ENCODE data around the gene GOLT1B.

GRCh38 chr12:21478756-21479455 lies 22.7 kb upstream of the GOLT1B start:
- no peak for TF ChIP-seq NFIC (IDR thresholded peaks at IDR 0.05; ENCODE audit: borderline replicate concordance)
- TF ChIP-seq GABPA (IDR thresholded peaks at IDR 0.05; ENCODE audit: low read depth), result no peak
- no peak for TF ChIP-seq FOXM1 (IDR thresholded peaks at IDR 0.05; ENCODE audit: low read depth)
- TF ChIP-seq CTCF (IDR thresholded peaks at IDR 0.05), result no peak
- TF ChIP-seq YY1 (IDR thresholded peaks at IDR 0.05; ENCODE audit: low read depth), result no peak
- TF ChIP-seq RCOR1 (IDR thresholded peaks at IDR 0.05; ENCODE audit: low read length), result no peak
- no peak for TF ChIP-seq FOSL2 (IDR thresholded peaks at IDR 0.05; ENCODE audit: borderline replicate concordance, low read depth)
- no peak for TF ChIP-seq TCF12 (IDR thresholded peaks at IDR 0.05)
- TF ChIP-seq TAF1 (IDR thresholded peaks at IDR 0.05; ENCODE audit: borderline replicate concordance, low read depth, low read length), result no peak
- no peak for TF ChIP-seq RAD21 (IDR thresholded peaks at IDR 0.05; ENCODE audit: low read length)
